Measurements from ENCODE around the gene AGK.

DNA sequence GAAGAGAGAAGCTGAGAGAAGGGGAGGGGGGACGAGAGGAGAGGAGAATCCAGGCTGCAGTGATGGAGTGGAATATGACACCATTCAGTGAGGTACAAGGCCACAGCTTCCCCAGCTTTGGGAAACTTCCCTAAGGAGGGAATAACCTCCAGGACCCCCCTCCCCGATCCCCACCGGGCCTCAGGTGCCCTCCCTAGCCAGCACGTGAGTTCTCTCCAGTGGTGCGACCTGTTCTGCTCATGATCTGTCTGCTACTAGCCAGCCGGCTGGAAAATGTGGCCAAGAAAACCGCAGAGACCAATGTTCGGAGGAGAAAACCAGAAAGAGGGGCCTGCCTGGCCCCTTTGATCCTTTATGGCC lies 39.9 kb upstream of the AGK start:
- TF ChIP-seq, protein P1, sequence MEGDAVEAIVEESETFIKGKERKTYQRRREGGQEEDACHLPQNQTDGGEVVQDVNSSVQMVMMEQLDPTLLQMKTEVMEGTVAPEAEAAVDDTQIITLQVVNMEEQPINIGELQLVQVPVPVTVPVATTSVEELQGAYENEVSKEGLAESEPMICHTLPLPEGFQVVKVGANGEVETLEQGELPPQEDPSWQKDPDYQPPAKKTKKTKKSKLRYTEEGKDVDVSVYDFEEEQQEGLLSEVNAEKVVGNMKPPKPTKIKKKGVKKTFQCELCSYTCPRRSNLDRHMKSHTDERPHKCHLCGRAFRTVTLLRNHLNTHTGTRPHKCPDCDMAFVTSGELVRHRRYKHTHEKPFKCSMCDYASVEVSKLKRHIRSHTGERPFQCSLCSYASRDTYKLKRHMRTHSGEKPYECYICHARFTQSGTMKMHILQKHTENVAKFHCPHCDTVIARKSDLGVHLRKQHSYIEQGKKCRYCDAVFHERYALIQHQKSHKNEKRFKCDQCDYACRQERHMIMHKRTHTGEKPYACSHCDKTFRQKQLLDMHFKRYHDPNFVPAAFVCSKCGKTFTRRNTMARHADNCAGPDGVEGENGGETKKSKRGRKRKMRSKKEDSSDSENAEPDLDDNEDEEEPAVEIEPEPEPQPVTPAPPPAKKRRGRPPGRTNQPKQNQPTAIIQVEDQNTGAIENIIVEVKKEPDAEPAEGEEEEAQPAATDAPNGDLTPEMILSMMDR (IDR thresholded peaks at IDR 0.05), result no peak
- no peak for TF ChIP-seq JAZF1 (CRISPR knock-in tag; IDR thresholded peaks at IDR 0.05)
- no peak for TF ChIP-seq ZNF263 (CRISPR knock-in tag; IDR thresholded peaks at IDR 0.05; ENCODE audit: low read depth)
- no peak for TF ChIP-seq CREM (CRISPR knock-in tag; IDR thresholded peaks at IDR 0.05)
- TF ChIP-seq, protein P2, sequence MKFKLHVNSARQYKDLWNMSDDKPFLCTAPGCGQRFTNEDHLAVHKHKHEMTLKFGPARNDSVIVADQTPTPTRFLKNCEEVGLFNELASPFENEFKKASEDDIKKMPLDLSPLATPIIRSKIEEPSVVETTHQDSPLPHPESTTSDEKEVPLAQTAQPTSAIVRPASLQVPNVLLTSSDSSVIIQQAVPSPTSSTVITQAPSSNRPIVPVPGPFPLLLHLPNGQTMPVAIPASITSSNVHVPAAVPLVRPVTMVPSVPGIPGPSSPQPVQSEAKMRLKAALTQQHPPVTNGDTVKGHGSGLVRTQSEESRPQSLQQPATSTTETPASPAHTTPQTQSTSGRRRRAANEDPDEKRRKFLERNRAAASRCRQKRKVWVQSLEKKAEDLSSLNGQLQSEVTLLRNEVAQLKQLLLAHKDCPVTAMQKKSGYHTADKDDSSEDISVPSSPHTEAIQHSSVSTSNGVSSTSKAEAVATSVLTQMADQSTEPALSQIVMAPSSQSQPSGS (CRISPR knock-in tag; IDR thresholded peaks at IDR 0.05; ENCODE audit: borderline replicate concordance, low read depth), result no peak
- TF ChIP-seq, protein P3, sequence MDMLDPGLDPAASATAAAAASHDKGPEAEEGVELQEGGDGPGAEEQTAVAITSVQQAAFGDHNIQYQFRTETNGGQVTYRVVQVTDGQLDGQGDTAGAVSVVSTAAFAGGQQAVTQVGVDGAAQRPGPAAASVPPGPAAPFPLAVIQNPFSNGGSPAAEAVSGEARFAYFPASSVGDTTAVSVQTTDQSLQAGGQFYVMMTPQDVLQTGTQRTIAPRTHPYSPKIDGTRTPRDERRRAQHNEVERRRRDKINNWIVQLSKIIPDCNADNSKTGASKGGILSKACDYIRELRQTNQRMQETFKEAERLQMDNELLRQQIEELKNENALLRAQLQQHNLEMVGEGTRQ (CRISPR knock-in tag; IDR thresholded peaks at IDR 0.05), result no peak
- TF ChIP-seq SP1 (CRISPR knock-in tag; conservative IDR thresholded peaks at IDR 0.05), result no peak
